Rectal smooth muscle tissue (tissue), 1 donor: Measurements from ENCODE around the gene SLC37A4.
"Not testable (repeated sequence)": the region's sequence is repeated elsewhere in the genome, so short reads cannot be mapped to it uniquely, and the experiment has no call there.

Experiments used
- H3K27ac ChIP-seq: one replicate; pipeline ENCODE4 v1.7.0; 2013; ENCODE audit warnings: low read depth, low read length, inconsistent platforms
- H3K27me3 ChIP-seq: one replicate; pipeline ENCODE4 v1.7.0; 2013; ENCODE audit warnings: low read length; ENCODE audit not compliant: control insufficient read depth, insufficient read depth
- H3K36me3 ChIP-seq: one replicate; pipeline ENCODE4 v1.7.0; 2013; ENCODE audit warnings: low read length; ENCODE audit not compliant: control insufficient read depth, insufficient read depth
- H3K4me1 ChIP-seq: one replicate; pipeline ENCODE4 v1.7.0; 2013; ENCODE audit warnings: low read length; ENCODE audit not compliant: control insufficient read depth, insufficient read depth
- H3K4me3 ChIP-seq: one replicate; pipeline ENCODE4 v1.7.0; 2013; ENCODE audit warnings: low read length
- H3K9ac ChIP-seq: one replicate; pipeline ENCODE4 v1.7.0; 2013; ENCODE audit warnings: low read length

SLC37A4 gene

GRCh38 chr11:119006656-119007055, 24.0 kb downstream of the SLC37A4 start:
- no peaks in the 10 kb centered on the region for H3K27me3 ChIP-seq
- no peak overlapping the region for H3K27ac ChIP-seq
- no peaks in the 10 kb centered on the region for H3K4me1 ChIP-seq
- H3K36me3 ChIP-seq: peaks cover 6% of the 10 kb centered on the region
- no peak overlapping the region for H3K9ac ChIP-seq
- H3K4me3 ChIP-seq: no peak overlapping the region

DNA sequence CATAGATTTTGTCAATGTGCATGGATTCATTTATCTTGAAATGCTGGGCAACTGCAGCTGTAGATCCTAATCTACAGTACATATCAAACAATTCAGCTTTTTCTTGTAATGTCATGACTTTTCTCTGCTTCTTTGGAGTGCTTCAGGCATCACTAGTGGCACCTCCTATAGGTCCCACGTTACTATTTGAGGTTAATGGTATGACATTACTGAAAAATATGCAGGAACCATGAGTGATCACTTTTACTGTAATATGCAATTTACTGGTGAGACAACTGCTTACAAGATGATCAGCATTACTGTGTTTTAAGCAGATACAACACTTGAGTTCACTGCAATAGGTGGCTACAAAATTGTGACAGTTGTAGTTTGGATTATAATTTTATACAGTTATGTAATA, 29.8 kb downstream of the SLC37A4 start:
- H3K4me1 ChIP-seq: peaks cover 9% of the 10 kb centered on the region
- no peak overlapping the region for H3K27ac ChIP-seq
- no peaks in the 10 kb centered on the region for H3K27me3 ChIP-seq
- H3K9ac ChIP-seq: no peak overlapping the region
- peaks cover 4% of the 10 kb centered on the region for H3K36me3 ChIP-seq
- no peak overlapping the region for H3K4me3 ChIP-seq

GRCh38 chr11:118998822-118999221, 31.9 kb downstream of the SLC37A4 start:
- Histone ChIP-seq H3K4me3 (peak overlapping the region; percentile 81), H3K36me3 (peaks cover 4% of the 10 kb centered on the region), H3K27ac (peak overlapping the region; percentile 86), H3K4me1 (peaks cover 9% of the 10 kb centered on the region), H3K9ac (no peak overlapping the region), H3K27me3 (no peaks in the 10 kb centered on the region)

DNA sequence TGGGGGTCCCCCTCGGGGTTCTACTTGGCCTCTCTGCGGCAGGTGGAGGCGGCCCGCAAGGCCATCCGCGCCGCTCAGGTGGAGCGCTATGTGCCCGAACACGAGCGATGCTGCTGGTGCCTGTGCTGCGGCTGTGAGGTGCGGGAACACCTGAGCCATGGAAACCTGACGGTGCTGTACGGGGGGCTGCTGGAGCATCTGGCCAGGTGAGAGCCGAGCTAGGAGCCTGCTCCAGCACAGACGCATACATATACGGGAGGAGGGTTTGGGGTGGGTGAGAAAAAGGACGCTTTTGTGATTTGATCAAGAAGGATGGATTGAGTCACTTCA, 32.3 kb downstream of the SLC37A4 start:
- Histone ChIP-seq H3K36me3 (peaks cover 4% of the 10 kb centered on the region), H3K9ac (peak overlapping the region; percentile 95), H3K27ac (peak overlapping the region; percentile 86), H3K4me1 (peaks cover 9% of the 10 kb centered on the region), H3K4me3 (peak overlapping the region; percentile 81), H3K27me3 (no peaks in the 10 kb centered on the region)

- peak within 1 kb of the TSS; percentile 81 for H3K4me3 ChIP-seq
- H3K27me3 ChIP-seq: no peaks in the 10 kb centered on the region
Measured at GRCh38 chr11:118997627-118998387, 32.9 kb downstream of the SLC37A4 start, which contains the start of gene CENATAC. Gene CENATAC (plus strand): TSS chr11:118998138. CDS start chr11:118998198, 60 bp downstream.

GRCh38 chr11:118996926-118997626, 33.6 kb downstream of the SLC37A4 start:
- H3K27me3 ChIP-seq: no peaks in the 10 kb centered on the region
- peaks cover 4% of the 10 kb centered on the region for H3K36me3 ChIP-seq
- peak overlapping the region; percentile 7 for H3K9ac ChIP-seq
- peaks cover 9% of the 10 kb centered on the region for H3K4me1 ChIP-seq
- H3K4me3 ChIP-seq: peak overlapping the region; percentile 81
- H3K27ac ChIP-seq: peak overlapping the region; percentile 86

More at GRCh38 chr11:118997627-118998387, 32.9 kb downstream of the SLC37A4 start, which contains the start of gene CENATAC:
- peaks cover 4% of the 10 kb centered on the region for H3K36me3 ChIP-seq
- H3K27ac ChIP-seq: peak within 1 kb of the TSS; percentile 86
- H3K4me1 ChIP-seq: peaks cover 9% of the 10 kb centered on the region
- peak within 1 kb of the TSS; percentile 95 for H3K9ac ChIP-seq

GRCh38 chr11:118991486-118992038, 39.1 kb downstream of the SLC37A4 start:
- not testable (repeated sequence) for H3K9ac ChIP-seq, H3K27me3 ChIP-seq, H3K4me3 ChIP-seq, H3K27ac ChIP-seq, H3K36me3 ChIP-seq, H3K4me1 ChIP-seq

- no peaks in the 10 kb centered on the region for H3K36me3 ChIP-seq
- H3K9ac ChIP-seq: no peak overlapping the region
- no peaks in the 10 kb centered on the region for H3K27me3 ChIP-seq
- no peak overlapping the region for H3K4me3 ChIP-seq
- H3K4me1 ChIP-seq: no peaks in the 10 kb centered on the region
- H3K27ac ChIP-seq: no peak overlapping the region
Measured at GRCh38 chr11:118988280-118988679, 42.4 kb downstream of the SLC37A4 start.

- no peak overlapping the region for H3K27ac ChIP-seq
- no peak overlapping the region for H3K4me3 ChIP-seq
- no peak overlapping the region for H3K9ac ChIP-seq
- no peaks in the 10 kb centered on the region for H3K4me1 ChIP-seq
- no peaks in the 10 kb centered on the region for H3K27me3 ChIP-seq
- no peaks in the 10 kb centered on the region for H3K36me3 ChIP-seq
Measured at GRCh38 chr11:118984825-118985224, 45.9 kb downstream of the SLC37A4 start.

GRCh38 chr11:118984337-118984736, 46.3 kb downstream of the SLC37A4 start:
- not testable (repeated sequence) for H3K27me3 ChIP-seq, H3K9ac ChIP-seq, H3K27ac ChIP-seq, H3K4me1 ChIP-seq, H3K36me3 ChIP-seq, H3K4me3 ChIP-seq

DNA sequence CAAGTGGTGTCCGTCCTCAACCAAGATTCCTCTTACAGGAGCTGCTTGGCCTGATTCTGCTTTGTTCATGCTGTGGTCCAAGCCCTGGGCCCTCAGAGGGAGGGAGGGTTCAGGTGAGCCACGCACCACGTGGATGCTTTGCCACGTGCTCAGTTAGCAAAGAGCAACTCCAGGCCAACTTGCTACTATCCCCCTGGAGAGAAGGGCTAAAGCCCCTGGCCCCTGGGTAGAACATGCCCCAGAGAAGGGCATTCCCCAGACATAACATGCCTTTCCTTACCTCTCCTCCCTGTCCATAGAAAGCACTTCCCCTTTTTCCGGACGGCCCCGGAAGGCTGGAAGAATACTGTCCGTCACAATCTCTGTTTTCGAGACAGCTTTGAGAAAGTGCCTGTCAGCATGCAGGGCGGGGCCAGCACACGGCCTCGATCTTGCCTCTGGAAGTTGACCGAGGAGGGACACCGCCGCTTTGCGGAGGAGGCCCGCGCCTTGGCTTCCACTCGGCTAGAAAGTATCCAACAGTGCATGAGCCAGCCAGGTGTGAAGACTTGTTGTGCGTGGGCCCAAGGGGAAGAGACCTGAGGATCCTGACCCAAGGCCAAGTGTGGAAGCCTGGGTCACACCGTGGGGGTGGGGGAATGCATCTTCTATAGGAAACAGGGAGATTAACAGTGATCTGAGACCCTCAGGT, 50.3 kb downstream of the SLC37A4 start:
- peak overlapping the region; percentile 15 for H3K4me3 ChIP-seq
- H3K27ac ChIP-seq: no peak overlapping the region
- peaks cover 3% of the 10 kb centered on the region for H3K27me3 ChIP-seq
- H3K9ac ChIP-seq: no peak overlapping the region
- no peaks in the 10 kb centered on the region for H3K4me1 ChIP-seq
- H3K36me3 ChIP-seq: no peaks in the 10 kb centered on the region

DNA sequence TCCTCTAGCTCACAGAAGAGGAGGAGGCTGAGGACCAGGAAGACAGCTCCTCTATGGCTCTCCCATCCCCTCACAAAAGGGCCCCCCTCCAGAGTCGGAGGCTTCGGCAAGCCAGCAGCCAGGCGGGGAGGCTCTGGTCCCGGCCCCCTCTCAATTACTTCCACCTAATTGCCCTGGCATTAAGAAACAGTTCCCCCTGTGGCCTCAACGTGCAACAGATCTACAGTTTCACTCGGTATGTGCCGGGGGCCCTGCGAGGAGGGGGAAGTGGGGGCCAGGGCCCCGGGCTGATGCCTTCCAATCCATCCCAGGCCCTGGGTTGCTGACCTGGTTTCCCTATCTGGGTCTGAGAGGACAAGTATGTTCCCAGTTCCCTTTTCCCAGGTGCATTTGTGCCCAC, 51.2 kb downstream of the SLC37A4 start:
- H3K9ac ChIP-seq: no peak overlapping the region
- H3K27ac ChIP-seq: no peak overlapping the region
- H3K4me3 ChIP-seq: no peak overlapping the region
- no peaks in the 10 kb centered on the region for H3K36me3 ChIP-seq
- no peaks in the 10 kb centered on the region for H3K4me1 ChIP-seq
- H3K27me3 ChIP-seq: peaks cover 3% of the 10 kb centered on the region
